MCF 10A (cell line): ENCODE data around the gene YIPF6. TPM values are rescaled to one million over a fixed set of nuclear protein-coding genes. Genes with fewer than 3 reads are reported as not detected.
A peak's percentile ranks its signal among the peaks of the same experiment; 100 is the strongest.

ENCODE experiments used
- BruUV-seq: library from RNA; stranded (reverse); fragments of 400-500 nt; replicated peaks from 2 replicates; lab custom pipeline; 2021; lab: Mats Ljungman, UMichigan
- CTCF ChIA-PET: fragments of 300-600 bp; sonication (Branson Sonifier 250); formaldehyde crosslinking; extraction: SDS; loops from one replicate; lab custom pipeline; 2021; ENCODE audit warnings: antibody characterized with exemption, inconsistent platforms; lab: Yijun Ruan, JAX
- POLR2A ChIA-PET: fragments of 300-600, 350-650 bp; sonication (Branson Sonifier 250); formaldehyde crosslinking; extraction: SDS; loops from one replicate; lab custom pipeline; 2020; ENCODE audit warnings: antibody characterized with exemption, inconsistent platforms; lab: Yijun Ruan, JAX
- DNase-seq: peaks from one replicate; pipeline ENCODE4 v3.0.0-alpha.2; 2018; ENCODE audit not compliant: unreplicated experiment
- H3K27ac Mint-ChIP-seq: one replicate; pipeline ENCODE4 v1.8.0; 2022; ENCODE audit warnings: mild to moderate bottlenecking, low read depth, mixed read lengths; ENCODE audit not compliant: unreplicated experiment
- H3K27me3 Mint-ChIP-seq: one replicate; pipeline ENCODE4 v1.8.0; 2022; ENCODE audit warnings: mixed read lengths; ENCODE audit not compliant: insufficient read depth, unreplicated experiment
- H3K36me3 Mint-ChIP-seq: one replicate; pipeline ENCODE4 v1.8.0; 2022; ENCODE audit warnings: mild to moderate bottlenecking, moderate library complexity, mixed read lengths; ENCODE audit not compliant: insufficient read depth, unreplicated experiment
- H3K4me1 Mint-ChIP-seq: one replicate; pipeline ENCODE4 v1.8.0; 2022; ENCODE audit warnings: mixed read lengths; ENCODE audit not compliant: insufficient read depth, unreplicated experiment
- H3K4me3 Mint-ChIP-seq: one replicate; pipeline ENCODE4 v1.8.0; 2022; ENCODE audit warnings: mild to moderate bottlenecking, moderate library complexity, mixed read lengths; ENCODE audit not compliant: unreplicated experiment
- H3K9me3 Mint-ChIP-seq: one replicate; pipeline ENCODE4 v1.8.0; 2022; ENCODE audit warnings: mixed read lengths; ENCODE audit not compliant: unreplicated experiment
- intact Hi-C: fragments of 100-400 bp; cut with micrococcal nuclease; formaldehyde crosslinking; loops from 2 replicates; pipeline ENCODE4 v1.14.1; 2022
- total RNA-seq: library from RNA; stranded (reverse); gene quantifications from 2 replicates; pipeline ENCODE4 v1.2.3, GENCODE V29; 2022
- TF ChIP-seq, protein P1 (sequence below): fragments of 200-600 bp; IDR thresholded peaks from one replicate; pipeline ENCODE4 v1.8.0; 2022; ENCODE audit warnings: antibody characterized with exemption, mild to moderate bottlenecking; ENCODE audit not compliant: unreplicated experiment

Gene YIPF6
- total RNA-seq, 1 experiment from 2014 or later = 44.6 TPM

- Mint-ChIP-seq H3K4me3 (no peak overlapping the region), H3K36me3 (no peaks in the 10 kb centered on the region), H3K27me3 (peaks cover 10% of the 10 kb centered on the region), H3K27ac (no peak overlapping the region), H3K4me1 (peaks cover 17% of the 10 kb centered on the region), H3K9me3 (no peaks in the 10 kb centered on the region)
- intact Hi-C loops = no loop called here
- ChIA-PET CTCF (no interaction called here), POLR2A (no interaction called here)
- DNase-seq = no peak
- TF ChIP-seq, protein P1, sequence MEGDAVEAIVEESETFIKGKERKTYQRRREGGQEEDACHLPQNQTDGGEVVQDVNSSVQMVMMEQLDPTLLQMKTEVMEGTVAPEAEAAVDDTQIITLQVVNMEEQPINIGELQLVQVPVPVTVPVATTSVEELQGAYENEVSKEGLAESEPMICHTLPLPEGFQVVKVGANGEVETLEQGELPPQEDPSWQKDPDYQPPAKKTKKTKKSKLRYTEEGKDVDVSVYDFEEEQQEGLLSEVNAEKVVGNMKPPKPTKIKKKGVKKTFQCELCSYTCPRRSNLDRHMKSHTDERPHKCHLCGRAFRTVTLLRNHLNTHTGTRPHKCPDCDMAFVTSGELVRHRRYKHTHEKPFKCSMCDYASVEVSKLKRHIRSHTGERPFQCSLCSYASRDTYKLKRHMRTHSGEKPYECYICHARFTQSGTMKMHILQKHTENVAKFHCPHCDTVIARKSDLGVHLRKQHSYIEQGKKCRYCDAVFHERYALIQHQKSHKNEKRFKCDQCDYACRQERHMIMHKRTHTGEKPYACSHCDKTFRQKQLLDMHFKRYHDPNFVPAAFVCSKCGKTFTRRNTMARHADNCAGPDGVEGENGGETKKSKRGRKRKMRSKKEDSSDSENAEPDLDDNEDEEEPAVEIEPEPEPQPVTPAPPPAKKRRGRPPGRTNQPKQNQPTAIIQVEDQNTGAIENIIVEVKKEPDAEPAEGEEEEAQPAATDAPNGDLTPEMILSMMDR = no peak
- no TSS peak for BruUV-seq
These were observed 69.3 kb downstream of the YIPF6 start for GRCh38 chrX:68568136-68568535.

DNA sequence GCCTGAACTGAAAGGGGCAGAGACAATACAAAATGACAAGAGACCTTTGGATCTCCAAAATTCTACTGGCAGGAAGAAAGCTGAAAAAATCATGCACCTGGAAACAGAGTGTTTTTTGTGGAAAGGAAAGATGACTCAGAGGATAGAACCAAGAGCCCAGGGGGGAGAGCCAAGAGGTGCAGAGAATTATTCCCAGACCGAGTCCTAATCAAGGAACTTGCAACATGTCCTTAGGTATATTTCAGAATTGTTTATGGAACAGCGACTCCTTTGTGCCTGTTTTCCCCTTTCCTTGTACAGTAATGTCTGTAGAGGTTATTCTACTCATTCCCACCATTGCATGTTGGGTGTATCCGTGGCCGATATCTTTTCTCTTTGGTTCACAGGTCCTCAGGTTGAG is 71.7 kb downstream of the YIPF6 start:
- intact Hi-C loops = no loop called here

DNA sequence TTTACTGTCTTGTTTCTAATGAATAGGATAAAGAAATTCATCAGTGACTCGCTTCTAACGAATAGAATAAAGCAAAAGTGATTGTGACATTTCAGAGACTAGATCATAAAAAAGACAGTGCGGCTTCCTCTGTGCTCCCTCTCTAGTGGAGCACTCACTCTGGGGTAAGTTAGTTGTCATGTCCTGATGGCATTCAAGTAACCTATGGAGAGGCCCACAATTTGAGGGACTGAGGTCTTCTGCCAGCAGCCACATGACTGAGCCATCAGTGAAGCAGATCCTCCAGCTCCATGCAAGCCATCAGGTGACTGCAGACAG is 72.4 kb downstream of the YIPF6 start:
- no peak overlapping the region for H3K27ac Mint-ChIP-seq
- CTCF ChIA-PET = interaction anchor here (0.8 to 1.1 kb wide), 3 partner anchors 23 to 374 kb away, joined by 3 to 4 read pairs (median 3); no protein-coding TSS in a partner anchor
- no TSS peak for BruUV-seq

More for the DNA sequence above, 71.7 kb downstream of the YIPF6 start:
- Mint-ChIP-seq H3K27ac (no peak overlapping the region), H3K27me3 (no peaks in the 10 kb centered on the region), H3K4me3 (no peak overlapping the region), H3K9me3 (no peaks in the 10 kb centered on the region), H3K4me1 (peaks cover 17% of the 10 kb centered on the region), H3K36me3 (no peaks in the 10 kb centered on the region)
- CTCF ChIA-PET = interaction anchor here (1.1 kb wide), 1 partner anchor 23 kb away, joined by 3 read pairs; no protein-coding TSS in a partner anchor
- DNase-seq = peak; percentile 38
- POLR2A ChIA-PET = no interaction called here
- TF ChIP-seq, protein P1 = no peak
- no TSS peak for BruUV-seq

GRCh38 chrX:68571610-68572311 is 72.9 kb downstream of the YIPF6 start:
- intact Hi-C loops = no loop called here
- Mint-ChIP-seq H3K9me3 (no peaks in the 10 kb centered on the region), H3K36me3 (no peaks in the 10 kb centered on the region), H3K4me3 (no peak overlapping the region), H3K4me1 (peaks cover 17% of the 10 kb centered on the region), H3K27me3 (no peaks in the 10 kb centered on the region), H3K27ac (no peak overlapping the region)
- DNase-seq = peak; percentile 79
- CTCF ChIA-PET = interaction anchor here (0.8 to 1.1 kb wide), 3 partner anchors 24 to 375 kb away, joined by 3 to 4 read pairs (median 3); no protein-coding TSS in a partner anchor
- BruUV-seq = no TSS peak
- TF ChIP-seq, protein P1 = no peak
- POLR2A ChIA-PET = interaction anchor here (0.8 to 1.0 kb wide), 3 partner anchors 12 to 41 kb away, joined by 3 read pairs; no protein-coding TSS in a partner anchor

More for the DNA sequence above, 72.4 kb downstream of the YIPF6 start:
- intact Hi-C loops = no loop called here
- DNase-seq = no peak
- H3K9me3 Mint-ChIP-seq = no peaks in the 10 kb centered on the region
- no peaks in the 10 kb centered on the region for H3K27me3 Mint-ChIP-seq
- H3K36me3 Mint-ChIP-seq = no peaks in the 10 kb centered on the region
- no peak overlapping the region for H3K4me3 Mint-ChIP-seq
- POLR2A ChIA-PET = interaction anchor here (0.8 kb wide), 1 partner anchor 13 kb away, joined by 3 read pairs; no protein-coding TSS in a partner anchor
- H3K4me1 Mint-ChIP-seq = peaks cover 17% of the 10 kb centered on the region
- TF ChIP-seq, protein P1 = no peak
